Right lung (tissue), 5 donors: ENCODE measurements around the gene POLR1C. TPM values are rescaled to one million over a fixed set of nuclear protein-coding genes. Genes with fewer than 3 reads are reported as not detected.

ENCODE experiments used
- DNase-seq, 2 donors: peaks; one replicate each; pipeline ENCODE4 v3.0.0-alpha.2; 2013
- polyA plus RNA-seq, 5 donors: library from polyadenylated mRNA; unstranded; fragments of 120-200 nt; gene quantifications; one replicate each; pipeline versions ENCODE4 v1.2.1 to v1.2.3, GENCODE V29; 2013; ENCODE audit warnings: inconsistent platforms in 1 of 5, low replicate concordance in 1 of 5; ENCODE audit not compliant: insufficient read length in 5 of 5, insufficient read depth in 1 of 5

The POLR1C gene
- polyA plus RNA-seq, 5 donors = 33.8 to 37.9 (median 37.0) TPM

DNA sequence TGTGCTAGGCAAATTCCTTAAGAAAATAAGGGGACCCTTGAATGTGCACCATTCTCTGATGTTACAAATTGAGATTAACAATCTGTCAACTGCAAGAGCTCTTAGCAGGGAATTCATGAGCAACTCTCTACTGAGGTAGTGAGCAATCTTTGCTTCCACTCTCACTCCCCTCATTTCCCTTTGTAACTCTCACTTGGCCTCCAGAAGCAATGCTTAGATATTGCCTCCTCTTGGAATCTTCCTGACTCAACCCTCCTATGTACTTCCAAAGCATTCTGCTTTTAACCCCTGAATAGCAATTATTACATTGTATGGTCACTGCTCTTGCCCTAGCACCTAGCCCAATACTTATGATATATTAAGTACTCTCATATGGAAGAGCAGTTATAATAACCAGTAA, 42.4 kb downstream of the POLR1C start:
- no peak for DNase-seq

DNA sequence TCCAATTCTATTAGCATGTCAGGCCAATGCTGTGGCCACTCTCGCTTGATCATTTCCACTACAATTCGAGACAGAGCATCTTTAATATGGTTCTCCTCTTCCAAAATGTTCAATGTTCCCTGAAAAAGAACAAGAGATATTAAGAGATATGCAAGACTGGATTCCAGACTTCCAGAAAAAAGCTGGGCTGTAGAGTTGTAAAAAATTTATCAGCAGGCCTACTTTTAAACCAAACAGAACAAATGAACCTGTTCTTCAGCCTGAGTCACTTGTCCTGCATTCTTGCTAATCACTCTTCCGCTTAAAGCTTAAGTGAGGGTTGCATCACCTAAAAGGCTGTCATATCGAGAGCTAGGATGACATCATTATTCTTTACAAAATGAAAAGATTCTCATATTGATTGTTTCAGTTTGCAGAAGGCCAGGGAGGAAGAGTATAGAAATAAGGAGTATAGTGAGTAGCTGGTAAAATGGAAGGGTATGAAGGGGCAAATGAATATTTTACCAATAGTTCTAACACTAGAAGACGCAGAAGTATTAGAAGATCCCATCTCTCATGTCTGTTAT, 54.1 kb downstream of the POLR1C start:
- no peak for DNase-seq

Other genes starting within 250 kb of the POLR1C start
- under 1 TPM in 4 of 5 donors, not detected in 1; 0.17 to 0.39 (median 0.24) TPM for gene SLC22A7, start 218.8 kb upstream of the POLR1C start, polyA plus RNA-seq
- gene CRIP3, start 208.3 kb upstream of the POLR1C start, polyA plus RNA-seq = 1 to 10 TPM; 3.1 to 6.2 (median 3.9) TPM
- gene ZNF318, start 147.4 kb upstream of the POLR1C start, polyA plus RNA-seq = 10 to 100 TPM; 25.8 to 35.4 (median 31.6) TPM
- gene ABCC10, start 89.5 kb upstream of the POLR1C start, polyA plus RNA-seq = 10 to 100 TPM; 19.7 to 29.2 (median 25.5) TPM
- 1 to 10 TPM; 1.2 to 2.6 (median 1.8) TPM for gene DLK2, start 61.5 kb upstream of the POLR1C start, polyA plus RNA-seq
- gene TJAP1, start 39.5 kb upstream of the POLR1C start, polyA plus RNA-seq = 10 to 100 TPM; 32.6 to 45.4 (median 42.9) TPM
- gene LRRC73, start 6.7 kb upstream of the POLR1C start, polyA plus RNA-seq = 1 to 10 TPM in 1 of 5 donors, under 1 TPM in 4; 0.20 to 1.0 (median 0.58) TPM
- gene YIPF3, start 163 bp upstream of the POLR1C start, polyA plus RNA-seq = 100 to 1,000 TPM; 120 to 150 (median 135) TPM
- 10 to 100 TPM; 35.9 to 43.0 (median 40.6) TPM for gene XPO5, start 58.9 kb downstream of the POLR1C start, polyA plus RNA-seq
- 10 to 100 TPM; 16.0 to 29.0 (median 22.4) TPM for gene POLH, start 59.1 kb downstream of the POLR1C start, polyA plus RNA-seq
- gene GTPBP2, start 112.2 kb downstream of the POLR1C start, polyA plus RNA-seq = 10 to 100 TPM; 61.2 to 70.9 (median 61.7) TPM
- 10 to 100 TPM; 22.7 to 28.3 (median 25.9) TPM for gene MAD2L1BP, start 118.8 kb downstream of the POLR1C start, polyA plus RNA-seq
- 1 to 10 TPM; 2.3 to 4.9 (median 3.6) TPM for gene RSPH9, start 127.9 kb downstream of the POLR1C start, polyA plus RNA-seq
- 10 to 100 TPM; 39.0 to 49.7 (median 42.9) TPM for gene MRPS18A, start 170.7 kb downstream of the POLR1C start, polyA plus RNA-seq